ENCODE measurements around the gene TOMM40.

DNA sequence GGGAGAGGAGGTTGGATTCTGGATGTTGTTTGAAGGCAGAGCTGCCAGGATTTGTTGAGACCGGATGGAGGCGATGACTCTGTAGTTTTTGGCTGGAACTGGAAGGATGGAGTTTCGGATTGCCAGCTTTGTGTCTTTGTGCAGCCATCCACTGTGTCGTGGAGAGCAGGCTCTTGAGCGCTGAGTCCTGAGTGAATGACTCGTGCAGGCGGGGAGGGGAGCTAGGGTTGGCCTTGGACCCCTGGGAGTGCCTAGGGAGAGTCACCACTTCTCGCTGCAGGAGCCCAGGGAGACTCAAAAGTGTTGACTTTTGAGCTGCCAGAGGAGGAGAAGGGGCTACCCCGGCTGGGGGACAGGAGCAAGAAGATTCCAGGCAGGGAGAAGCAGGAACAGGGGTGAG is 3.9 kb downstream of the TOMM40 start:
- TF ChIP-seq, protein P1, sequence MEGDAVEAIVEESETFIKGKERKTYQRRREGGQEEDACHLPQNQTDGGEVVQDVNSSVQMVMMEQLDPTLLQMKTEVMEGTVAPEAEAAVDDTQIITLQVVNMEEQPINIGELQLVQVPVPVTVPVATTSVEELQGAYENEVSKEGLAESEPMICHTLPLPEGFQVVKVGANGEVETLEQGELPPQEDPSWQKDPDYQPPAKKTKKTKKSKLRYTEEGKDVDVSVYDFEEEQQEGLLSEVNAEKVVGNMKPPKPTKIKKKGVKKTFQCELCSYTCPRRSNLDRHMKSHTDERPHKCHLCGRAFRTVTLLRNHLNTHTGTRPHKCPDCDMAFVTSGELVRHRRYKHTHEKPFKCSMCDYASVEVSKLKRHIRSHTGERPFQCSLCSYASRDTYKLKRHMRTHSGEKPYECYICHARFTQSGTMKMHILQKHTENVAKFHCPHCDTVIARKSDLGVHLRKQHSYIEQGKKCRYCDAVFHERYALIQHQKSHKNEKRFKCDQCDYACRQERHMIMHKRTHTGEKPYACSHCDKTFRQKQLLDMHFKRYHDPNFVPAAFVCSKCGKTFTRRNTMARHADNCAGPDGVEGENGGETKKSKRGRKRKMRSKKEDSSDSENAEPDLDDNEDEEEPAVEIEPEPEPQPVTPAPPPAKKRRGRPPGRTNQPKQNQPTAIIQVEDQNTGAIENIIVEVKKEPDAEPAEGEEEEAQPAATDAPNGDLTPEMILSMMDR (IDR thresholded peaks at IDR 0.05): no peak
- TF ChIP-seq POLR2A (IDR thresholded peaks at IDR 0.05): no peak
